ENCODE measurements around the gene XYLT1.

- no peak for TF ChIP-seq EZH2phosphoT487 (IDR thresholded peaks at IDR 0.05; ENCODE audit: borderline replicate concordance)
- TF ChIP-seq CTCF (conservative IDR thresholded peaks at IDR 0.05; ENCODE audit: low read length), result no peak; the same call in 1 of the 2 replicates
These were observed 239.7 kb downstream of the XYLT1 start for GRCh38 chr16:17230932-17231581.

Data from Loucy (cell line).